Common myeloid progenitor, CD34-positive (primary cell): Measurements from ENCODE around the gene ARSD.
A peak's percentile ranks its signal among the peaks of the same experiment; 100 is the strongest.
"Not testable (repeated sequence)": the region's sequence is repeated elsewhere in the genome, so short reads cannot be mapped to it uniquely, and the experiment has no call there.

Experiments
- CTCF ChIA-PET: fragments of 350-600 bp; sonication (Branson Sonifier 250); formaldehyde crosslinking; loops from one replicate; lab custom pipeline; 2021; ENCODE audit warnings: antibody characterized with exemption; lab: Charles Lee
- POLR2A ChIA-PET: fragments of 350-600 bp; sonication (Branson Sonifier 250); formaldehyde crosslinking; loops from one replicate; lab custom pipeline; 2021; ENCODE audit warnings: antibody characterized with exemption; lab: Charles Lee
- DNase-seq, 3 donors: peaks; one replicate each; pipeline versions ENCODE4 v3.0.0 to v3.0.0-alpha.2; 2013
- H3K27ac ChIP-seq, 2 experiments: 1 replicate in 1 of 2; 2 replicates in 1 of 2; pipeline ENCODE4 v1.7.0; 2013; ENCODE audit warnings: inconsistent platforms in 2 of 2, low read length in 2 of 2, mild to moderate bottlenecking in 2 of 2, low read depth in 1 of 2, moderate library complexity in 1 of 2; ENCODE audit not compliant: severe bottlenecking in 2 of 2, insufficient read depth in 1 of 2, poor library complexity in 1 of 2
- H3K27me3 ChIP-seq, 5 experiments: replicated peaks in 2 of 5; 1 replicate in 3 of 5; 2 replicates in 2 of 5; pipeline versions ENCODE4 v1.6.1 to v1.7.0; 2013; ENCODE audit warnings: low read length in 4 of 5, mild to moderate bottlenecking in 2 of 5, moderate library complexity in 2 of 5, inconsistent platforms in 1 of 5; ENCODE audit not compliant: insufficient read depth in 5 of 5, control insufficient read depth in 4 of 5
- H3K36me3 ChIP-seq, 4 experiments: 1 replicate in 2 of 4; 2 replicates in 2 of 4; pipeline versions ENCODE4 v1.6.1 to v1.7.0; 2013; ENCODE audit warnings: low read length in 3 of 4, control low read depth in 1 of 4, mild to moderate bottlenecking in 1 of 4; ENCODE audit not compliant: control insufficient read depth in 4 of 4, insufficient read depth in 4 of 4
- H3K4me1 ChIP-seq, 4 experiments: 1 replicate in 3 of 4; 2 replicates in 1 of 4; pipeline versions ENCODE4 v1.6.1 to v1.7.1; 2013; ENCODE audit warnings: low read length in 3 of 4, mild to moderate bottlenecking in 3 of 4, control low read depth in 1 of 4, inconsistent platforms in 1 of 4, moderate library complexity in 1 of 4; ENCODE audit not compliant: control insufficient read depth in 4 of 4, insufficient read depth in 4 of 4; ENCODE audit errors: control extremely low read depth in 1 of 4
- H3K4me3 ChIP-seq, 7 experiments: 1 replicate in 4 of 7; 2 replicates in 3 of 7; pipeline versions ENCODE4 v1.5.1 to v1.7.0; 2013; ENCODE audit warnings: mild to moderate bottlenecking in 7 of 7, low read length in 6 of 7, moderate library complexity in 6 of 7, inconsistent platforms in 2 of 7, low read depth in 2 of 7, control low read depth in 1 of 7; ENCODE audit not compliant: insufficient read depth in 4 of 7, control insufficient read depth in 1 of 7; ENCODE audit errors: extremely low read depth in 1 of 7
- H3K9me3 ChIP-seq, 5 experiments: 1 replicate in 4 of 5; 2 replicates in 1 of 5; pipeline versions ENCODE4 v1.6.1 to v1.7.1; 2013; ENCODE audit warnings: low read length in 4 of 5, mild to moderate bottlenecking in 2 of 5, inconsistent platforms in 1 of 5, low read depth in 1 of 5, moderate library complexity in 1 of 5; ENCODE audit not compliant: control insufficient read depth in 4 of 5, insufficient read depth in 2 of 5; ENCODE audit errors: control extremely low read depth in 1 of 5
- WGBS: methylation state at CpG from one replicate; pipeline ENCODE4 v1.1.5; 2013; ENCODE audit not compliant: insufficient coverage; 5-methylcytosine and 5-hydroxymethylcytosine counted together

The ARSD gene

GRCh38 chrX:2931612-2932011 lies 2.5 kb upstream of the ARSD start:
- Histone ChIP-seq H3K36me3 (no peaks in the 10 kb centered on the region), H3K27me3 (no peaks in the 10 kb centered on the region), H3K9me3 (peaks cover 0 to 7% (median 4%) of the 10 kb centered on the region in 5 experiments), H3K27ac (no peak overlapping the region), H3K4me3 (no peak overlapping the region), H3K4me1 (peaks cover 0 to 8% (median 0%) of the 10 kb centered on the region in 4 experiments)
- 82% methylated on average over 4 of the region's 4 CpGs for WGBS
- DNase-seq = no peak
- ChIA-PET CTCF (interaction anchor here (1.4 kb wide), 1 partner anchor 37 kb away, joined by 3 read pairs; no protein-coding TSS in a partner anchor), POLR2A (no interaction called here)

GRCh38 chrX:2931155-2931554 lies 2.0 kb upstream of the ARSD start:
- ChIA-PET CTCF (interaction anchor here (1.4 kb wide), 1 partner anchor 36 kb away, joined by 3 read pairs; no protein-coding TSS in a partner anchor), POLR2A (no interaction called here)
- Histone ChIP-seq H3K4me1 (peaks cover 0 to 8% (median 0%) of the 10 kb centered on the region in 4 experiments), H3K27me3 (no peaks in the 10 kb centered on the region), H3K36me3 (no peaks in the 10 kb centered on the region), H3K4me3 (no peak overlapping the region), H3K9me3 (peaks cover 0 to 7% (median 4%) of the 10 kb centered on the region in 5 experiments), H3K27ac (no peak overlapping the region)
- no peak for DNase-seq
- 100% methylated on average over 1 of the region's 2 CpGs for WGBS

GRCh38 chrX:2928191-2928582 lies 952 bp downstream of the ARSD start:
- H3K36me3 ChIP-seq = peaks cover 0 to 4% (median 3%) of the 10 kb centered on the region in 4 experiments
- 3% methylated on average over 14 of the region's 27 CpGs for WGBS
- peaks cover 0 to 8% (median 0%) of the 10 kb centered on the region in 4 experiments for H3K4me1 ChIP-seq
- DNase-seq = peak; percentile 45 to 76 (median 68)
- H3K9me3 ChIP-seq = peaks cover 0 to 7% (median 4%) of the 10 kb centered on the region in 5 experiments
- ChIA-PET CTCF (no interaction called here), POLR2A (no interaction called here)
- peak overlapping the region in 4 of 7 experiments; percentile 72 to 84 (median 79) for H3K4me3 ChIP-seq
- H3K27ac ChIP-seq = no peak overlapping the region
- H3K27me3 ChIP-seq = no peaks in the 10 kb centered on the region

GRCh38 chrX:2926664-2927275 lies 2.4 kb downstream of the ARSD start:
- H3K4me1 ChIP-seq = peaks cover 0 to 8% (median 4%) of the 10 kb centered on the region in 4 experiments
- no peaks in the 10 kb centered on the region for H3K27me3 ChIP-seq
- no peak for DNase-seq
- peaks cover 0 to 4% (median 3%) of the 10 kb centered on the region in 4 experiments for H3K36me3 ChIP-seq
- H3K4me3 ChIP-seq = no peak overlapping the region
- 100% methylated on average over 6 of the region's 15 CpGs for WGBS
- H3K27ac ChIP-seq = no peak overlapping the region
- ChIA-PET CTCF (no interaction called here), POLR2A (no interaction called here)
- H3K9me3 ChIP-seq = peaks cover 0 to 7% (median 4%) of the 10 kb centered on the region in 5 experiments

GRCh38 chrX:2926255-2926654 lies 2.9 kb downstream of the ARSD start:
- 100% methylated on average over 4 of the region's 4 CpGs for WGBS
- H3K9me3 ChIP-seq, CTCF ChIA-PET, H3K27me3 ChIP-seq, H3K4me1 ChIP-seq, DNase-seq, POLR2A ChIA-PET, H3K27ac ChIP-seq, H3K4me3 ChIP-seq, H3K36me3 ChIP-seq: not testable (repeated sequence)

- Histone ChIP-seq H3K4me3 (no peak overlapping the region), H3K4me1 (peaks cover 0 to 5% (median 3%) of the 10 kb centered on the region in 4 experiments), H3K9me3 (no peaks in the 10 kb centered on the region), H3K36me3 (peaks cover 5 to 24% (median 13%) of the 10 kb centered on the region in 4 experiments), H3K27ac (no peak overlapping the region), H3K27me3 (no peaks in the 10 kb centered on the region)
- ChIA-PET POLR2A (no interaction called here), CTCF (no interaction called here)
- WGBS = 97% methylated on average over 7 of the region's 9 CpGs
- DNase-seq = no peak
These were observed 5.0 kb downstream of the ARSD start for GRCh38 chrX:2924151-2924550.

- ChIA-PET CTCF (no interaction called here), POLR2A (no interaction called here)
- Histone ChIP-seq H3K27me3 (no peaks in the 10 kb centered on the region), H3K36me3 (peaks cover 5 to 34% (median 15%) of the 10 kb centered on the region in 4 experiments), H3K4me1 (peaks cover 0 to 5% (median 2%) of the 10 kb centered on the region in 4 experiments), H3K9me3 (no peaks in the 10 kb centered on the region), H3K4me3 (no peak overlapping the region), H3K27ac (no peak overlapping the region)
- no peak for DNase-seq
- 97% methylated on average over 7 of the region's 9 CpGs for WGBS
These were observed 7.4 kb downstream of the ARSD start for GRCh38 chrX:2921750-2922149.
